GM18951 (cell line): ENCODE results near the gene TAF13.
"Not testable (repeated sequence)": the region's sequence is repeated elsewhere in the genome, so short reads cannot be mapped to it uniquely, and the experiment has no call there.

Experiments
- POLR2A ChIP-seq: IDR thresholded peaks from 4 replicates; pipeline ENCODE4 v1.6.1; 2011; ENCODE audit warnings: mild to moderate bottlenecking; ENCODE audit not compliant: insufficient read length, insufficient read depth; ENCODE audit errors: extremely low read depth
- in situ Hi-C: fragments of 300-500 bp; cut with MboI; formaldehyde crosslinking; loops from one replicate; pipeline ENCODE4 v1.12.0; 2022; ENCODE audit warnings: low sequenced_read_pairs, mixed read lengths, inconsistent platforms; ENCODE audit not compliant: unreplicated experiment

Gene TAF13

GRCh38 chr1:109084563-109085517 is 9.0 kb upstream of the TAF13 start:
- TF ChIP-seq POLR2A: no peak

GRCh38 chr1:109083923-109084322 is 8.1 kb upstream of the TAF13 start:
- in situ Hi-C loops: no loop called here
- TF ChIP-seq POLR2A: no peak

More at GRCh38 chr1:109084563-109085517, 9.0 kb upstream of the TAF13 start:
- in situ Hi-C loops: no loop called here

- in situ Hi-C loops: no loop called here
- TF ChIP-seq POLR2A: no peak
Measured at GRCh38 chr1:109083501-109083900, 7.7 kb upstream of the TAF13 start.

- in situ Hi-C loops: no loop called here
- TF ChIP-seq POLR2A: no peak
Measured at GRCh38 chr1:109080441-109081082, 4.8 kb upstream of the TAF13 start.

DNA sequence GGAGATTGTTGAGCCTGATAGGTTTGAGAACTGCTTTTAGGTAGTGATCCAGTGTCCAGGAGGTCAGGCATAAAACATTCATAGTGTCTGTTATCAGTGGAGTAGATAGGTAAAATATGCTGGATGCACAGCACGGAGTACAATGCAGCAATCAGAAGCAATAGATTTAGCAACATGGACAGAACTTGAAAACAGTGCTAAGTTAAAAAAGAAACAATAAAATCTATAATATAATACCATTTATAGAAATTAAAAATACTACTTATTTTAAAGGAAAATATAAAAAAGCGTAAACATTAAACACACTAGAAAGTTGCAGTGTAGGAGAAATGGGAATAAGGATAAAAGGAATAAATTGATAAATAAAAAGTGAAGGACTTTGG is 3.4 kb upstream of the TAF13 start:
- in situ Hi-C loops: no loop called here

GRCh38 chr1:109078317-109078716 is 2.5 kb upstream of the TAF13 start:
- in situ Hi-C loops: no loop called here
- no peak for TF ChIP-seq POLR2A

More for the DNA sequence above, 3.4 kb upstream of the TAF13 start:
- TF ChIP-seq POLR2A: no peak

DNA sequence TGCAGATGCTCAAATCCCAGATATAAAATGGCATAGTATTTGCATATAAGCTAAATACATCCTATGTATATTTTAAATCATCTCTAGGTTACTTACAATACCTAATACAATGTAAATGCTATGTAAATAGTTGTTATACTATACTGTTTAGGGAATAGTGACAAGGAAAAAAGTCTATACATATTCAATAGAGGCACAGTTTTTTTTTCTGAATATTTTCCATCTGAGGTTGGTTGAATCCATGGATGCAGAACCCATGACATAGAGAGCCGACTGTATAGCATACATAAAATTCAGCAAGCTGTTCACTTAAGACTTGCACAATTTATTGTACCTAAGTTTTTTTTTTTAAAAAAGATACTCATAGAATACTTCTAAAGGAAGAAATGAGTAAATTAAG is 6.5 kb downstream of the TAF13 start:
- in situ Hi-C loops: no loop called here
- TF ChIP-seq POLR2A: no peak

- in situ Hi-C loops: no loop called here
- no peak for TF ChIP-seq POLR2A
Measured at GRCh38 chr1:109067883-109068282, 7.9 kb downstream of the TAF13 start.

GRCh38 chr1:109065137-109065536 is 10.7 kb downstream of the TAF13 start:
- in situ Hi-C loops: no loop called here
- TF ChIP-seq POLR2A: no peak

DNA sequence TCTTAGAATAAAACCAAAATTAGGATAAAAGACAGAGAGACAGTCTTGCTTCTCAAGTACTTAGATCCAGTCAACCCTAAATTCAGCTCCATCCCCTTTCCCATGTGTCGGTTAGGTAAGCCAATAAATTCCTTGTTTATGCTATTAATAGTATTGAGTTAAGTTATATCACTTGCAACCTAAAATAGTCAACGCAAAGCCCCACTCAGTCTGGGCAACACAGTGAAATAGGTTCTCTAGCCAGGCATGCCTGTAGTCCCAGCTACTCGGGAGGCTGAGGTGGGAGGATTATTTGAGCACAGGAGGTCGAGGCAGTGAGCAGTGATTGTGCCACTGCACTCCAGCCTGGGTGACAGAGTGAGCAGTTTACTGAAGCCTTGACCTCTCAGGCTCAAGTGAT is 14.6 kb downstream of the TAF13 start:
- no peak for TF ChIP-seq POLR2A
- in situ Hi-C loops: no loop called here

DNA sequence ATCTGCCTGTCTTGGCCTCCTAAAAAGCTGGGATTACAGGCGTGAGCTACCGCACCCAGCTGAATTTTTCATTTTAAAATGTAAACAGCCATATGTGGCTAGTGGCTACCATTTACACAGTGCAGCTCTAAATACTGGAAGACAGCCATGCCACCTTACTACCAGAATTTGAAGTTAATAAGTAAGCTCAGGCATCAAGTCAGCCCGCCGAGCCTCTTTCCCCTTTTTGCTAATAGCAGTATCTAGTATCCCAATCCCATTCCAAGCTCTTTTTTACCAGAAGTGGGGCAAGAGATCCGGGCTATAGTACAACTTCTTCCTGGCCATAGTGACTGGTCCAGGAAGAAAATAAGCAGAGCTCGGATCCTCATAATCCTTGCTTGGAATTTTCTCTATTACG is 15.1 kb downstream of the TAF13 start:
- in situ Hi-C loops: no loop called here
- TF ChIP-seq POLR2A: no peak

GRCh38 chr1:109059026-109059425 is 16.8 kb downstream of the TAF13 start:
- TF ChIP-seq POLR2A: no peak
- in situ Hi-C loops: no loop called here

DNA sequence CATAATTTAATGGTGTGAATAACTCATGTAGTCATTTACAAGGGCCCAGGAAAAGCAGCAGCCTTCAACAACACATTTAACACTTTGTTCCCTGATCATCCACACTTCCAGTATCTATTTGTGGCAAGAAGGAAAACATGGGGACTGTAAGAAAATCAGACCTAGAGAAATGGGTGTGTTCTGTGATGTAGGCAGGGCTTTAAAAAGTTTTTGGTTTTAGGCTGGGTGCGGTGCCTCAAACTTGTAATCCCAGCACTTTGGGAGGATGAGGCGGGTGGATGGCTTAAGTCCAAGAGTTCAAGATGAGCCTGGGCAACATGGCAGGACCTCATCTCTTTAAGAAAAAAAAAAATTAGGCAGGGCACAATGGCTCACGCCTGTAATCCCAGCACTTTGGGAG is 19.7 kb downstream of the TAF13 start:
- in situ Hi-C loops: no loop called here
- no peak for TF ChIP-seq POLR2A

GRCh38 chr1:109052145-109052544 is 23.7 kb downstream of the TAF13 start:
- in situ Hi-C loops: not testable (repeated sequence)
